Raji (cell line): ENCODE measurements around the gene PRAMEF11.
"Not testable (repeated sequence)": the region's sequence is repeated elsewhere in the genome, so short reads cannot be mapped to it uniquely, and the experiment has no call there.

ENCODE experiments used
- POLR2A ChIP-seq: IDR thresholded peaks from 2 replicates; pipeline ENCODE4 v1.6.1; 2011; ENCODE audit warnings: low read depth, low read length, control low read depth; ENCODE audit not compliant: insufficient read depth

The PRAMEF11 gene

GRCh38 chr1:12831310-12831709 is at the start of gene PRAMEF11:
TSS of gene PRAMEF11 (minus strand) at chr1:12831410. CDS start at chr1:12828789, 2,621 bp downstream.
- TF ChIP-seq POLR2A, result not testable (repeated sequence)

GRCh38 chr1:12856786-12857185 is 25.6 kb upstream of the PRAMEF11 start, which contains the start of gene PRAMEF2:
TSS of gene PRAMEF2 (plus strand) at chr1:12857086. CDS start at chr1:12859010, 1,924 bp downstream.
- TF ChIP-seq POLR2A, result not testable (repeated sequence)

GRCh38 chr1:12851779-12852178 is 20.6 kb upstream of the PRAMEF11 start:
- no peak for TF ChIP-seq POLR2A

GRCh38 chr1:12848620-12849019 is 17.4 kb upstream of the PRAMEF11 start, which contains the start of gene HNRNPCL1:
TSS of gene HNRNPCL1 (minus strand) at chr1:12848720. CDS start at chr1:12848289, 431 bp downstream.
- TF ChIP-seq POLR2A, result not testable (repeated sequence)

- no peak for TF ChIP-seq POLR2A
Measured at GRCh38 chr1:12811409-12811784, 19.8 kb downstream of the PRAMEF11 start.

- TF ChIP-seq POLR2A, result no peak
Measured at GRCh38 chr1:12810691-12811408, 20.4 kb downstream of the PRAMEF11 start.

- TF ChIP-seq POLR2A, result no peak
Measured at GRCh38 chr1:12809933-12810332, 21.3 kb downstream of the PRAMEF11 start.

GRCh38 chr1:12799730-12800129 is 31.5 kb downstream of the PRAMEF11 start:
- TF ChIP-seq POLR2A, result no peak

GRCh38 chr1:12798911-12799310 is 32.3 kb downstream of the PRAMEF11 start:
- no peak for TF ChIP-seq POLR2A

- not testable (repeated sequence) for TF ChIP-seq POLR2A
Measured at GRCh38 chr1:12791097-12791496, 40.1 kb downstream of the PRAMEF11 start, which contains the start of gene PRAMEF1. TSS of gene PRAMEF1 (plus strand) at chr1:12791397. CDS start at chr1:12793228, 1,831 bp downstream.

- no peak for TF ChIP-seq POLR2A
Measured at GRCh38 chr1:12778907-12779306, 52.3 kb downstream of the PRAMEF11 start.

- no peak for TF ChIP-seq POLR2A
Measured at GRCh38 chr1:12778061-12778460, 53.1 kb downstream of the PRAMEF11 start.

- no peak for TF ChIP-seq POLR2A
Measured at GRCh38 chr1:12776801-12777557, 54.2 kb downstream of the PRAMEF11 start.

GRCh38 chr1:12775443-12775842 is 55.8 kb downstream of the PRAMEF11 start:
- no peak for TF ChIP-seq POLR2A

GRCh38 chr1:12774801-12775345 is 56.3 kb downstream of the PRAMEF11 start:
- no peak for TF ChIP-seq POLR2A
